GM13977 (cell line): ENCODE data around the gene ANAPC4.

Experiments used
- DNase-seq: peaks from one replicate; pipeline ENCODE4 v3.0.0; 2012; ENCODE audit warnings: low spot score
- in situ Hi-C: fragments of 300-500 bp; cut with MboI; formaldehyde crosslinking; loops from one replicate; pipeline ENCODE4 v1.12.0; 2022; ENCODE audit warnings: low sequenced_read_pairs, low pct_unique_long_range_greater_than_20kb, mixed read lengths, inconsistent platforms; ENCODE audit not compliant: unreplicated experiment
- TF ChIP-seq, protein P1 (sequence below): IDR thresholded peaks from 2 replicates; pipeline ENCODE4 v1.5.1; 2012; ENCODE audit warnings: mild to moderate bottlenecking, control low read depth; ENCODE audit not compliant: insufficient read depth; ENCODE audit errors: extremely low read depth, missing control alignments

ANAPC4 gene

DNA sequence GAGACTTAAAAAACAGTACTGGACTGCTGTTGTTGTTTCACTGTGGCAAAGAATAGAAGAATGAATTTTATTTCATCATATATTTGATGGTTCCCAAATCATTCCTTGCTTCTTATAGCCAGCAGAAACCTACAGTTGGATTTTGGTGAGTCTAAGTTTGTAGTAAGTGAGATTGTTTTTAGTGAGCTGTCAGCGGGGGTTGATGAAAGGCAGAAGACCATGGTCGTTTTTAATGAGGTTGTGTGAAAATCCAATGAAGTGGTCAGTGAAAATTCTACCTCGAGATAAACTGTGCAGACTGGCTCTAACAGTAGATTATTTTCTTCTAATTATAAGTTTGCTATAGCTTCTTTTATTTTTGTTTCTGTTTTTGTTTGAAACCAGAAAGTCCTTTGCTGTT, 36.2 kb downstream of the ANAPC4 start:
- DNase-seq, result no peak
- TF ChIP-seq, protein P1, sequence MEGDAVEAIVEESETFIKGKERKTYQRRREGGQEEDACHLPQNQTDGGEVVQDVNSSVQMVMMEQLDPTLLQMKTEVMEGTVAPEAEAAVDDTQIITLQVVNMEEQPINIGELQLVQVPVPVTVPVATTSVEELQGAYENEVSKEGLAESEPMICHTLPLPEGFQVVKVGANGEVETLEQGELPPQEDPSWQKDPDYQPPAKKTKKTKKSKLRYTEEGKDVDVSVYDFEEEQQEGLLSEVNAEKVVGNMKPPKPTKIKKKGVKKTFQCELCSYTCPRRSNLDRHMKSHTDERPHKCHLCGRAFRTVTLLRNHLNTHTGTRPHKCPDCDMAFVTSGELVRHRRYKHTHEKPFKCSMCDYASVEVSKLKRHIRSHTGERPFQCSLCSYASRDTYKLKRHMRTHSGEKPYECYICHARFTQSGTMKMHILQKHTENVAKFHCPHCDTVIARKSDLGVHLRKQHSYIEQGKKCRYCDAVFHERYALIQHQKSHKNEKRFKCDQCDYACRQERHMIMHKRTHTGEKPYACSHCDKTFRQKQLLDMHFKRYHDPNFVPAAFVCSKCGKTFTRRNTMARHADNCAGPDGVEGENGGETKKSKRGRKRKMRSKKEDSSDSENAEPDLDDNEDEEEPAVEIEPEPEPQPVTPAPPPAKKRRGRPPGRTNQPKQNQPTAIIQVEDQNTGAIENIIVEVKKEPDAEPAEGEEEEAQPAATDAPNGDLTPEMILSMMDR, result no peak
- in situ Hi-C loops, result no loop called here

DNA sequence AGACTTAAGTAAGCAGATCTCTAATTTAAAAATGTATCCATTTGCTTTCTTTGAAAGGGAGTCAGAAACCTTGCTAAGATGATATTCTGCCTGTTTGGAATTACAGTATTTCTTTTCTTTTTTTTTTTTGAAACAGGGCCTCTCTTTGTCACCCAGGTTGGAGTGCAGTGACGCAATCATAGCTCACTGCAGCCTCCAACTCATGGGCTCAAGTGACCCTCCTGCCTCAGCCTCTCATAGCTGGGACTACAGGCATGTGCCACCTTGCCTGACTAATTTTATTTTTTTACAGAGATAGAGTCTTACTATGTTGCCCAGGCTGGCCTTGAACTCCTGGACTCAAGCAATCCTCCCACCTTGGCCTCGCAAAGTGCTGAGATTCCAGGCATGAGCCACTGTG, 40.0 kb downstream of the ANAPC4 start:
- in situ Hi-C loops, result no loop called here
- DNase-seq, result no peak
- TF ChIP-seq, protein P1, result no peak

DNA sequence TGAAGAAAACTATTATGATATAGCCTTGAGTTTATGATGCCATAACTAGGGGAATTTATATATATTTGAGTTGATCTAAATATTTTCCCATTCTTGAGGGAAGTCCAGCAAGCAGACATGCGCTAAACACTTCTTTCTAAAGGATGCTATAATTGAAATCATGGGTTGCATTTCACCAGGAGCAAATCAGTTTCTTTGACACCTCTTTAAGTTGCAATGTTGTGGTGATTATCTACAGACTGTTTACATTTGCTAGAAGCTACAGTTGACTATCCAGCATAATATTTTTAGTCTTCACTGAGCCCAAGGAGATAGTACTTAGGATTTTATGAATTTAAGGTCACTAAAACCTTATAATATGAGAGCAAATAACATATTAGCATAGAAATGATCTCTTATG, 43.9 kb downstream of the ANAPC4 start:
- TF ChIP-seq, protein P1, result no peak
- DNase-seq, result no peak
- in situ Hi-C loops, result no loop called here

DNA sequence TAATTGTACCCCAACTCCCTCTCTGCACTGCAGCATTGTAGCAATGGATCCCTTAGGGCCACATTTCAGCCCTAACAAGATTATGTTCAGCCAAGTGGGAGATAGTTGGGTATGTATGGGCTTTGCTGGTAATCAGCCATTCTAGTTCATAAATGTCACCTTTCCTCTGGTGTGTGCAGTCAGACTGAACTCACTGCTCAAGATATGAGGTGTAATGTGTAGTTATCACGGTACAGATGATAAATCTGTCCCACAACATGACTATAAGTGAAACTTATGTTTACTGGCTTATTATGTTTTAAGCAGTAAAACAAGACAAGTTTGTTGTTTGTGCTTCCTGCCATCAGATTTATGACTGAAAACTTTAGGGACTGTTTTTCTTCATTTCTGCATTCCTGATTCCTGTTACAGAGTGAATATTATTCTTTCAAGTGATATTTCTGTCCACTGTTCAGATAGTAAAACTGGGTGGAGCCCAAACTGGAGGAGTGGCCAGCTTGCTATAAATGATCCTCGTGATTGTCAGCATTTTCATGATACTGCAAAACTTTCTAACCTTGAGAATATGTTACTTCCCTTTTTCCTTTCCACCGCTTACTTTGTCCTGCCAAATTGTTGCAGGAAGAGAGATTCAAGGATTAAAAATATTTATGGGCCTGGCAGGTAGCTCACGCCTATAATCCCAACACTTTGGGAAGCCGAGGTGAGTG, 44.9 kb downstream of the ANAPC4 start:
- in situ Hi-C loops, result no loop called here
- TF ChIP-seq, protein P1, result no peak
- DNase-seq, result no peak

- TF ChIP-seq, protein P1, result no peak
- no peak for DNase-seq
- in situ Hi-C loops, result no loop called here
Observed at GRCh38 chr4:25423548-25423947, 46.5 kb downstream of the ANAPC4 start.

DNA sequence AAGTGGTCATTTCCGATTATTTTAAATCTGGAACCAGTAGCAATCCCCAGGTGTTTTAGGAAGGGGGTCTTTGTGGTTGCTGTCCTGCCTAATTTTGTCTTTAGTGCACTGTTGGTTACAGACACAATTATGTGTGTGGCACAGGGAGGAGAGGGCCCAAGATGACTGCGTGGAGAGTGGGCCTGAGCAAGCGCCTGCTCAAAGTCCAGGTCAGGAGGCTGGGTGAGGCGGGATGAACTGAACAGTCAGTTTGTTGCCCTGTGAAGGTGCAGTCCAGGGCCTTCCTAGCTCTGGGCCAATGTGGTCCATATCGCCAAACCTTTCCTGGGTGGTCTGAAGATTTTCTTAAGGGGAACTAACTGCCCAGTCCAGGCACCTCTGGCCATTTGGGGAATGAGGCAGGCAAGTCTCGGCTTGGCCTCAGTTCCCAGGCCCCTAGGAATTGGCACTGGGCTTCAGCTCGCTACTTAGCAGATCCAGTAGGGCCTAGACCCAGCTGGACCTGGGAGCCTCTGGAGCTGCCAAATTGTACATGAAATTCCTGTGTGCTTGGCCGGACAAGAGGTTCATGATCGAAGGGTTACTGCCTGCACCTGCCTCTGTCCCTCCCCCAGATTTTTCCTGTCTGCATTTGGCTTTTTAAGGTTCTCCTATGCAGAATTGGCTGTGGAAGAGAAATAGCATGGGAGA, 47.6 kb downstream of the ANAPC4 start:
- TF ChIP-seq, protein P1, result no peak
- no peak for DNase-seq
- in situ Hi-C loops, result loop anchor here (25.0 kb wide), 1 partner anchor 338 kb away; no protein-coding TSS in a partner anchor
